Measurements from ENCODE around the gene KCNIP4.

- TF ChIP-seq, protein P1, sequence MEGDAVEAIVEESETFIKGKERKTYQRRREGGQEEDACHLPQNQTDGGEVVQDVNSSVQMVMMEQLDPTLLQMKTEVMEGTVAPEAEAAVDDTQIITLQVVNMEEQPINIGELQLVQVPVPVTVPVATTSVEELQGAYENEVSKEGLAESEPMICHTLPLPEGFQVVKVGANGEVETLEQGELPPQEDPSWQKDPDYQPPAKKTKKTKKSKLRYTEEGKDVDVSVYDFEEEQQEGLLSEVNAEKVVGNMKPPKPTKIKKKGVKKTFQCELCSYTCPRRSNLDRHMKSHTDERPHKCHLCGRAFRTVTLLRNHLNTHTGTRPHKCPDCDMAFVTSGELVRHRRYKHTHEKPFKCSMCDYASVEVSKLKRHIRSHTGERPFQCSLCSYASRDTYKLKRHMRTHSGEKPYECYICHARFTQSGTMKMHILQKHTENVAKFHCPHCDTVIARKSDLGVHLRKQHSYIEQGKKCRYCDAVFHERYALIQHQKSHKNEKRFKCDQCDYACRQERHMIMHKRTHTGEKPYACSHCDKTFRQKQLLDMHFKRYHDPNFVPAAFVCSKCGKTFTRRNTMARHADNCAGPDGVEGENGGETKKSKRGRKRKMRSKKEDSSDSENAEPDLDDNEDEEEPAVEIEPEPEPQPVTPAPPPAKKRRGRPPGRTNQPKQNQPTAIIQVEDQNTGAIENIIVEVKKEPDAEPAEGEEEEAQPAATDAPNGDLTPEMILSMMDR (optimal IDR thresholded peaks at IDR 0.05 in 1 of 3, IDR thresholded peaks at IDR 0.05 in 1 of 3, conservative IDR thresholded peaks at IDR 0.05 in 1 of 3; ENCODE audit: extremely low read depth in 1 of 3, insufficient read depth in 2 of 3, low read length in 3 of 3), result no peak
- TF ChIP-seq EZH2 (IDR thresholded peaks at IDR 0.05; ENCODE audit: low read length), result no peak
Observed at GRCh38 chr4:20764366-20764992, 1184.1 kb downstream of the KCNIP4 start.

All from keratinocyte (primary cell).